Karpas-422 (cell line): ENCODE measurements around the gene TRAF7. TPM values are rescaled to one million over a fixed set of nuclear protein-coding genes. Genes with fewer than 3 reads are reported as not detected.

Experiments
- DNase-seq: peaks from one replicate; pipeline ENCODE4 v3.0.0-alpha.2; 2015
- H2AFZ ChIP-seq: fragments of 200-600 bp; sonication (generic); 2 replicates; pipeline ENCODE4 v1.6.1; 2014; ENCODE audit warnings: antibody characterized with exemption, low read length, mixed read lengths
- H3K27ac ChIP-seq: fragments of 200-600 bp; sonication (generic); 2 replicates; pipeline ENCODE4 v1.5.1; 2014; ENCODE audit warnings: mild to moderate bottlenecking, low read length, moderate library complexity
- H3K27me3 ChIP-seq: fragments of 200-600 bp; sonication (generic); 2 replicates; pipeline ENCODE4 v1.6.1; 2014; ENCODE audit warnings: low read length, mixed read lengths
- H3K36me3 ChIP-seq: fragments of 200-600 bp; sonication (generic); 2 replicates; pipeline ENCODE4 v1.6.1; 2014; ENCODE audit warnings: low read length, mixed read lengths; ENCODE audit not compliant: insufficient read depth
- H3K4me1 ChIP-seq: fragments of 200-600 bp; sonication (generic); 2 replicates; pipeline ENCODE4 v1.6.1; 2014; ENCODE audit warnings: mild to moderate bottlenecking, low read length, mixed read lengths
- H3K4me2 ChIP-seq: fragments of 200-600 bp; sonication (generic); 2 replicates; pipeline ENCODE4 v1.6.1; 2014; ENCODE audit warnings: low read length, low read depth, mild to moderate bottlenecking; ENCODE audit not compliant: poor library complexity, severe bottlenecking
- H3K4me3 ChIP-seq: fragments of 200-600 bp; sonication (generic); 2 replicates; pipeline ENCODE4 v1.5.1; 2014; ENCODE audit warnings: mild to moderate bottlenecking, antibody characterized with exemption, low read length, mixed read lengths
- H3K79me2 ChIP-seq: fragments of 200-600 bp; sonication (generic); 2 replicates; pipeline ENCODE4 v1.6.1; 2014; ENCODE audit warnings: mild to moderate bottlenecking, low read length, mixed read lengths
- H3K9ac ChIP-seq: fragments of 200-600 bp; sonication (generic); 2 replicates; pipeline ENCODE4 v1.6.0; 2014; ENCODE audit warnings: low read length
- H3K9me2 ChIP-seq: fragments of 200-600 bp; sonication (generic), shearing (Covaris generic); replicated peaks from 2 replicates; pipeline ENCODE4 v1.6.0; 2014; ENCODE audit warnings: mild to moderate bottlenecking, low read length, moderate library complexity; ENCODE audit not compliant: insufficient read depth
- H3K9me3 ChIP-seq: fragments of 300-700, 200-600 bp; sonication (generic); 2 replicates; pipeline ENCODE4 v1.6.1; 2014; ENCODE audit warnings: low read length, mixed read lengths
- H4K20me1 ChIP-seq: fragments of 200-600 bp; sonication (generic); 2 replicates; pipeline ENCODE4 v1.6.1; 2014; ENCODE audit warnings: mild to moderate bottlenecking, antibody characterized with exemption, low read length, low read depth; ENCODE audit not compliant: insufficient read depth
- total RNA-seq: library from RNA; depleted of rRNA; stranded (reverse); fragments of >200 nt; shearing (Covaris generic); gene quantifications from 2 replicates; pipeline ENCODE4 v1.2.3, GENCODE V29; 2014; ENCODE audit warnings: low replicate concordance

The TRAF7 gene
- total RNA-seq, 1 experiment from 2014 or later = 68.3 TPM

DNA sequence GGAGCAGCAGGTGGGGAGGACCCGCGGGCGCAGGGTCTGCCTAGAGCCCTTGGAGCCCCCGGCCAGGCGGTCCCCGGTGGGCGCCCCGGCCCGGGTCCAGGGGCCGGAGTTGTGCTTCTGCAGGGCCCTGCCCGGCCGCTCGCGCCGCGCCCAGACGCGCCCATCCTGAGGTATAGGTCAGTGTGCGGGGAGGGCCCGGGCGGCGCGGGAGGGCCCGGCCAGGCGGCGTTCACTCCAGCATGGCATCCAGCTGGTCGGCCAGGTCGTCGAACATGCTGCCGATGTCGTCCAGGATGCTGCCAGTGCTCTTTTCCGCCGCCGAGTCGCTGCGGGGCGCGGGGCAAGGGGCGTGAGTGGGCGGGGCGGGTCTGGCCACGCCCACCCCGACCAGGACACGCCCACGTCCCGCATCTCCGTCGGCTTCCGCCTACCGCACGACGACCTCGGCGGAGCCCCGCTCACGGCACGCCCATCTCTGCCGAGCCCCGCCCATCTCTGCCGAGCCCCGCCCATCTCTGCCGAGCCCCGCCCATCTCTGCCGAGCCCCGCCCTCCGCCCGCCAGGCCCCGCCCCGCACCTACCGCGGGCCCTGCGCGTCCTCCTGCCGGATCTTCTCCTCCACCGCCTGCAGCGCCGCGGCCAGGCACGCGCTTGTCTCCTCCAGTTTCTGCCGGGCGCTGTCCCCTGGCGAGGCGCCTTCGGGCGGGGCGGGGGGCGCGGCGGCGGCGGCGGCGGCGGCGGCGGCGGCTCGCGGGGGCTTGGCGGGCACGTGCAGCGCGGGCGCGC, 22.9 kb downstream of the TRAF7 start:
- no peak for DNase-seq
- no peaks in the 10 kb centered on the region for H3K27me3 ChIP-seq
- no peaks in the 10 kb centered on the region for H3K79me2 ChIP-seq
- no peak overlapping the region for H3K9ac ChIP-seq
- H3K4me2 ChIP-seq = no peak overlapping the region
- H3K4me1 ChIP-seq = 0 out of 2 replicates have a peak, but pooled peaks cover 3% of the 10 kb centered on the region
- H3K9me2 ChIP-seq = no peaks in the 10 kb centered on the region
- no peak overlapping the region for H3K27ac ChIP-seq
- no peaks in the 10 kb centered on the region for H3K9me3 ChIP-seq
- H3K36me3 ChIP-seq = peaks cover 19% of the 10 kb centered on the region
- H4K20me1 ChIP-seq = no peaks in the 10 kb centered on the region
- H3K4me3 ChIP-seq = no peak overlapping the region
- no peak overlapping the region for H2AFZ ChIP-seq

DNA sequence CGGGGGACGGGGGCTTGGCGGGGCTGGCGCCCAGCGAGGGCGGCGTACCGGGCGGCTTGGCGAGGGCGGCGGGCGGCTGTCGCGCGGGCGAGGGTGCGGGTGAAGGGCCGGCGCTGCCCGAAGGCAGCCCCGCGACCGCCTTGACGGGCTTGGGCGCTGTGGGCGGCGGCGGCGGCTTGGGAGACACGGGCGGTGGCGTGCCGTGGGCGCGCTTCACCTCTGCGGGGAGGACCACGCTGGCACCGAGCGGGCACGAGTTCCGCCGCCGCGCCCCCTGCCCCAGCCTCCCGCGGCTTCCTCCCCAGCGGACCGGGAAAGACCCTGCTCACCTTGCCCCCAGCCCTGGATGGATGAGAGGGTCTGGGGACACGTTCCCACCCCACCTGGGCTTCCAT, 23.5 kb downstream of the TRAF7 start:
- Histone ChIP-seq H3K9me3 (no peaks in the 10 kb centered on the region), H4K20me1 (no peaks in the 10 kb centered on the region), H3K27me3 (no peaks in the 10 kb centered on the region), H3K9me2 (no peaks in the 10 kb centered on the region), H3K27ac (no peak overlapping the region), H2AFZ (no peak overlapping the region), H3K36me3 (peaks cover 16% of the 10 kb centered on the region), H3K4me1 (0 out of 2 replicates have a peak, but pooled peaks cover 3% of the 10 kb centered on the region), H3K9ac (no peak overlapping the region), H3K4me3 (no peak overlapping the region), H3K79me2 (no peaks in the 10 kb centered on the region), H3K4me2 (no peak overlapping the region)
- DNase-seq = no peak

DNA sequence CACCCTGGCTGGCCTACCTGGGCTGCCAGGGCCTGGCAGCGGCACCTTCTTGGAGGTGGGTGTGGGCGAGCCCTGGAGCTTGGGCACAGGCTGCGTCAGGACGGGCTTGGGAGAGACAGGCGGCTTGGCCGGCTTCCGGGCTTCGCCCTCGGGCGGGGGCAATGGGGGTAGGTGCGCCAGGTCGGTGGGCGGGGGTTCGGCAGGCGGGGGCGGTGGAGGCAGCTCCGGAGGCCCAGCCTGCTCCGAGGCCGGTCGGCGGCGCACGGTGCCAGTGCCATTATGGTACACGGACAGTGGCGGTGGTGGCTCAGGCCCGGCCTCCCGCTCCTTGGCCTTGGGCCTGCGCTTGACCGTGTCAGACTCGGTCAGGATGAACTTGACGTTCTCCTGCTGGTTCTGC, 24.0 kb downstream of the TRAF7 start:
- Histone ChIP-seq H3K4me1 (0 out of 2 replicates have a peak, but pooled peaks cover 3% of the 10 kb centered on the region), H3K27ac (no peak overlapping the region), H3K9ac (no peak overlapping the region), H4K20me1 (no peaks in the 10 kb centered on the region), H3K4me2 (no peak overlapping the region), H3K9me2 (no peaks in the 10 kb centered on the region), H3K4me3 (no peak overlapping the region), H3K36me3 (peaks cover 16% of the 10 kb centered on the region), H2AFZ (no peak overlapping the region), H3K79me2 (no peaks in the 10 kb centered on the region), H3K27me3 (no peaks in the 10 kb centered on the region), H3K9me3 (no peaks in the 10 kb centered on the region)
- no peak for DNase-seq

DNA sequence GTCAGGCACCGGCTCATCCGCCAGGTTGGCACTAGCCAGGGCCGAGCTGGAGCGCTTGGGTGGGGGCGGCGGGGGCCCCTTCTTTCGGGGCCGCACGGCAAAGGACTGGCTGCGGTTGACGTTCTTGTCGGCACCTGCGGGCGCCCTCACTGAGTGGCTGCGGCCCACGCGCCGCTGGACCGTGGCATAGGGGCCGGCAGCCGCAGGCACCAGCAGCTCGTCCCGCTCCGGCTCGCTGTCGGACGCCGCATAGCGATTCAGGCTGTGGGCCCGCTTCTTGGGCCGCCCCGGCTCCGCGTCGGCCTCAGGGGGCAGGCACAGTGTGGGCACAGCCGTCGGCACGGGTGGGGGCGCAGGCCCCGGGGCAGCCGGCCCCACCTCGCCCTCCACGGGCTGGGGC, 24.9 kb downstream of the TRAF7 start:
- Histone ChIP-seq H3K9me3 (no peaks in the 10 kb centered on the region), H3K4me2 (no peak overlapping the region), H3K36me3 (peaks cover 11% of the 10 kb centered on the region), H4K20me1 (no peaks in the 10 kb centered on the region), H3K79me2 (no peaks in the 10 kb centered on the region), H3K4me1 (0 out of 2 replicates have a peak, but pooled peaks cover 3% of the 10 kb centered on the region), H3K9ac (no peak overlapping the region), H3K27me3 (no peaks in the 10 kb centered on the region), H2AFZ (no peak overlapping the region), H3K4me3 (no peak overlapping the region), H3K9me2 (no peaks in the 10 kb centered on the region), H3K27ac (no peak overlapping the region)
- no peak for DNase-seq

DNA sequence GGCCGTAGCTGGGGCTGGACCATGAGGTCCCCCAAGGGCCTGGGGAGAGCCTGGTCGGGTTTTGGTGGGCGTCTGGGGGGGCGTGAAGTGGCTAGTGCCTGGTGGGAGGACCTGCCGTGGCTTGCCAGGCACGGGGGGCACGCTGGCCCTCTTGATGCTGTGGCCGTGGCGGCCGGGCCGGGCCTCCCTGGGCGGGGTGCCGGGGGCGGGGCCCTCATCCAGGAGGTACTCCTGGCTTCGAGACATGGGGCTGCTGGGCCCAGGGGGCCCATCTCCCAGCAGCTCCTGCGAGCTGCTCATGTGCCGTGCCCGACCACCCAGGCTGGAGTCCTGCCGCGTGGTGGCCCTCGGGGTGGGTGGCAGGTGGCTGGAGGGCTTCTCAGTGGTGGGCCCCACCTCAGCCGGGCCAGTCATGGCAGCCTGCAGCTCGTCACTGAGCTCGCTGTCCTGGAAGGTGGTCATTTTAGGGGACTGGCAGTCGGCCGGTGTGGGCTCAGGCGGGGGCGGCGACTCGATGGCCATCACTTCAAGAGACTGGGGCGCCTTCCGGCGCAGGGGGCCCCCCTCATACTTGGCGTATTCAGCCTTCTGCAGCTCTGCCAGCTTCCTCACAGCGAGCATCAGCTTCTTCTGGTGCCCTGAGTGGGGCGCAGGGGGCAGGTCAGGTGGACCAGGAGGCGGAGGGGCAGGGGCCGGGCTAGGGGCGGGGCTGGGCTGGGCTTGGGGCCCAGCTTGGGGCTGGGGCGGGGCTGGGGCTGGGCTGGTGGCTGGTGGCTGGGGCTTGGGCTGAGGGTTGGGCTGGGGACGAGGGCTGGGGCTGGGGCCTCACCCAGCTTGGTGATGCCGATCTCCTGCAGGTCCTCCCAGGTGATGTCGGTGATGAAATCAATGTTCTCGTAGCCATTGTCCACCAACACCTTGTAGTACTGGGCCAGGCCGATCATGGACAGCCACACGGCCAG, 25.7 kb downstream of the TRAF7 start:
- H3K9ac ChIP-seq = no peak overlapping the region
- H2AFZ ChIP-seq = no peak overlapping the region
- H3K9me2 ChIP-seq = no peaks in the 10 kb centered on the region
- no peaks in the 10 kb centered on the region for H3K9me3 ChIP-seq
- H3K27ac ChIP-seq = no peak overlapping the region
- H3K27me3 ChIP-seq = no peaks in the 10 kb centered on the region
- peaks cover 6% of the 10 kb centered on the region for H3K36me3 ChIP-seq
- H3K4me1 ChIP-seq = 0 out of 2 replicates have a peak, but pooled peaks cover 3% of the 10 kb centered on the region
- DNase-seq = peak; percentile 56
- no peak overlapping the region for H3K4me2 ChIP-seq
- no peaks in the 10 kb centered on the region for H3K79me2 ChIP-seq
- no peaks in the 10 kb centered on the region for H4K20me1 ChIP-seq
- H3K4me3 ChIP-seq = no peak overlapping the region

DNA sequence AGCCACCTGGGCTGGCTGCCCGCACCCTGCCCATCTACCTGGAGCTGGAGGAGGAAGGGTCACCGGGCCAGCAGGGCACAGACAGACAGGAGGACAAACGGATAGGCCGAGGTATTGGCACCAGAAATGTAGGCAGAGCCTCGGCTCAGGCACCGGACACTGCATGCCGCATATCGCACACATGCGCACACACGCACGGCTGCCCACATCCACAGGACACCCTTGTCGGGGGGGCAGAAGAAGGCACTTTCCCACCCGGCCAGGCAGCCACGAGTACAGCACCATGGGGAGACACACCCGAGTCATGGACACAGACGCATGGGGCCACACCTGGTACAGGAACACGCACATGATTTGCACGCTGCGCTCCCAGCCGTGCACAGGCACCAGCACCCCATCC, 26.4 kb downstream of the TRAF7 start:
- no peak overlapping the region for H3K9ac ChIP-seq

DNA sequence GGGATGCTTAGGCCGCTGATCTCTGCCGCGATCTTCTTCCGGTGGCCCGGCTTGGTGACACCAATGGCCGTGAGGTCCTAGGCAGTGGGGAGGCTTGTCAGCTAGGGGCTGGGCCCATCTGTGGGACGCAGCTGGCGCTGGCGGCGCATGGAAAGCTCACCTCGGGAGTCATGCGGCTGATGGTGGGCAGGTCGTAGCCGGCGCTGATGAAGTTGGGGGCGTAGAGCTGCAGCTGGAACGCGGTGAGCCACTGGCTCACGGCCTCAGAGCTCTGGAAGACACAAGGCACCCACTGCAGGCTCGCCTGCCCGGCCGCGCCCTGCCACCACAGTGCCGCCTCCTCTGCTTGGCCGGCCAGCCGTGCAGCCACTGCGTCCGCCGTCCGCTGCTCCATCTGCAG, 28.1 kb downstream of the TRAF7 start:
- Histone ChIP-seq H3K4me1 (0 out of 2 replicates have a peak, but pooled peaks cover 3% of the 10 kb centered on the region), H3K9me3 (no peaks in the 10 kb centered on the region), H3K27ac (no peak overlapping the region), H3K9me2 (no peaks in the 10 kb centered on the region), H3K9ac (no peak overlapping the region), H4K20me1 (no peaks in the 10 kb centered on the region), H3K36me3 (no peaks in the 10 kb centered on the region), H3K4me3 (no peak overlapping the region), H3K79me2 (no peaks in the 10 kb centered on the region), H2AFZ (no peak overlapping the region), H3K27me3 (no peaks in the 10 kb centered on the region), H3K4me2 (no peak overlapping the region)
- DNase-seq = no peak

More for the DNA sequence above, 26.4 kb downstream of the TRAF7 start:
- Histone ChIP-seq H3K79me2 (no peaks in the 10 kb centered on the region), H3K9me2 (no peaks in the 10 kb centered on the region), H3K9me3 (no peaks in the 10 kb centered on the region), H3K27me3 (no peaks in the 10 kb centered on the region), H2AFZ (no peak overlapping the region), H3K4me3 (no peak overlapping the region), H3K36me3 (peaks cover 4% of the 10 kb centered on the region; the same call in 1 of the 2 replicates), H3K4me2 (no peak overlapping the region), H4K20me1 (no peaks in the 10 kb centered on the region), H3K27ac (no peak overlapping the region), H3K4me1 (0 out of 2 replicates have a peak, but pooled peaks cover 3% of the 10 kb centered on the region)
- DNase-seq = no peak

DNA sequence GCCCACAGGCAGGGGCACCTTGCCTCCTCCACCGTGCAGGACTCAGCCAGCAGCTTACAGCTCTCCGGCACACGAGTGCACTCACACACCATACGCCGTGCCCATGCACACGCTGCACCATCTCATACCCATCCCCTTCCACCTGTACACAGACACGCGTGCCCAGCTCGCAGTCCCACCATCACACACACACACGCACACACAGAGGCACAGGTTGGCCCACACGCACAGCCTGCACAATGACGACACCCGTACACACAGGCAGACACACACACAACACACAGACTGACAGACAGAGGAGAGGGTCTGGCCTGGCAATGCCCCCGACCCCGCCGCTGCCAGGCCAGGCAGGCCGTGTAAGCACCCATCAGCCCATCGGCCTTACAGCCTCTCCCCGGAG, 28.8 kb downstream of the TRAF7 start:
- H3K4me3 ChIP-seq = no peak overlapping the region
- no peak overlapping the region for H2AFZ ChIP-seq
- no peaks in the 10 kb centered on the region for H3K79me2 ChIP-seq
- H4K20me1 ChIP-seq = no peaks in the 10 kb centered on the region
- H3K27me3 ChIP-seq = no peaks in the 10 kb centered on the region
- H3K4me1 ChIP-seq = 0 out of 2 replicates have a peak, but pooled peaks cover 3% of the 10 kb centered on the region
- DNase-seq = no peak
- no peak overlapping the region for H3K27ac ChIP-seq
- no peaks in the 10 kb centered on the region for H3K9me3 ChIP-seq
- H3K9ac ChIP-seq = no peak overlapping the region
- no peak overlapping the region for H3K4me2 ChIP-seq
- H3K9me2 ChIP-seq = no peaks in the 10 kb centered on the region
- H3K36me3 ChIP-seq = no peaks in the 10 kb centered on the region
